SKM-1 treated with dmso at 0.1 percent for 144 hours (cell line): ENCODE results near the gene NCAPD3.

Source experiments
- DNase-seq: peaks from one replicate; lab custom pipeline; 2025; ENCODE audit not compliant: unreplicated experiment; lab: John Stamatoyannopoulos, UW

Gene NCAPD3

DNA sequence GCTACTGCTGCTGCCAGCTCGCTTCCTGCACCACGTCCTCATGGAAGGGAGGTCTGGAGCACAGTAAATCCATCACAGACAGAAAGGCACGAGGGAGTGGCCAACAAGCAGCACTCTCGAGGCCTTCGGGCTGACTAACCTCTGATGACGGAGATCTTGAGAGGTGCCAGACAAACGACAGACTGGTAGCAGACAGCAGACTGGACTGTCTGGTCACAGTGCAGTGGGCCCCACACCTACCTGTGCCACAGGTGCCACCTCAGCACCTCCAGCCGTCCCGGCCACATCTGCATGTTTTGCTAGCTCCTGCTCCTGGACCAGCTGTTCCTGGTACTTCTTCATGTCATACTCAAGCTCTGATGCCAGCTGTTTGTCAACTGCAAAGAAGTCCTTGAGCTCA, 64.1 kb downstream of the NCAPD3 start:
- DNase-seq, result no peak

DNA sequence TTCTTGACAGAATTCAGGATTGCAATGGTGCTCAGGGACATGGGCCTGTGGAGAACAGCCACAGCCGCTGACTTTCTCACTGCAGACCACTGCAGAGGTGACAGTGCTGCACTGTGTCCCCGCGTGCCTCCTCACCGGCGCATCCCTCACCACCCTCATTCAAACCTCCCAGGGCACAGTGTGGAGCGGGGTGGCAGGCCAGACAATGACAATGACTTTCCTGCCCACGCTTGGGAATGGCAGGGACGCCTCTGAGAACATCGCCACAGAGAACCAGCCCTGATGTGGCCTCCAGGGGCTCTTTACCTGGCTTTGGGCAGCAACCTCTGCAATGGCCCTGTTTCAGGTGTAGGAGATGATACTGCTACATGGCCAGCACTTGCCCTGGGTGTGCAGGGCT, 65.7 kb downstream of the NCAPD3 start:
- DNase-seq, result no peak

DNA sequence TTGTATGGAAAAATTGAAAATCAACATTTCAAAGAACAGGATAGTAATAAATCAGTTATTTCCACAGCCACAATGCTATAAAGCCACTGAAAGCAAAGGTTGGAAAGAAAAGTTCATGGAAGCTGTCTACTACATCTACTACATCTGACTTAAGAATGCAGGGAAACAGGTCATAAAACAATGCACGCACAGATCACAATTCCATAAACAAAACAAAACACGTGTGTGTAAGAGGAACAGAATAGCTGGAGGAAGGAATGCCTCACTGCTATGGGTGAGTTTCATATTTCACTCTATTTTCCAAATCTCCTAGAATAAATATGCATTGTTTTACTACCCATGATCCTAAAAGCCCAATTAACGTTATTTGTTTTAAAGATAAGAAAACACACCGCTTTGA, 66.3 kb downstream of the NCAPD3 start:
- no peak for DNase-seq

DNA sequence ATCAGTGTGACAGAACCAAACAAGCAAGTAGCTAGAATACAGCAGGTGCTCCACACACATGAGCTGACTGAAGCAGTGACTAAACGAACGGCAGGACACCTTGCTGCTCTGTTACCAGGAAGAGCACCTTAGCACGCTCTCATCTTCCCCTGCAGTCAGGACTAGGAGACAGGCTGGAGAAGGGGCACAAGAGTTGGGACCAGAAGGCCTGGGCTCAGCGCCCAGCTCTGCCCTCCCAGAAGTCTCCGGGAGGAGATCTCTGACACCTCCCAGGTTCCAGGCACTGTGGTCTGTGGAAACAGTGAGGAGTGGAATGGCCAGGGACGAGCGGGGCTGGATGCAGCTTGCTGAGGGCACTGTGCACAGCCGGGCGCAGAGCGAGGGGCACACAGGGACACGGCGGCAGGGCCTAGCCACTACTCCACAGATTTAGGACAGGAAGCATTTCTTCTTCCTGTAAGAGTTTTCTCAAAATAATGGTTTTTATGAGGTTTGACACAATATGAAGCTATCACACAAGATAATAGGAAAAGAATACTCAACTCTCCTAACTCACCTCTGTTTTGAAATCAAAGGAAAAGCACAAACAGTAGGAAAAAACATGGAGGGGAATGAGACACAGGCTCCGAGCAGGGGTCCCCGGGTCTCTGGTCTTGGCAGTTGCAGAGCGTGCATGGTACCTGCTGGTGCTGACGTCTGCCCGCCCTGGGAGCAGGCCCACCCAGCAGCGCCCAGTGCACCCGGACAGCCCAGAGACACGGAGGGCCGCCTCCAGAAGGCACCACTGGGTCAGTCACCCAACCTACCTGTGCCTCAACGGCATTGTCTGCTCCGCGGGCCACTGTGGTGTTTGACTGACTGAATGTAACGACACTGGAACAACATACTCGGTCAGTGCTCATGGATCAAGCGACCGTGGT, 67.6 kb downstream of the NCAPD3 start:
- no peak for DNase-seq

DNA sequence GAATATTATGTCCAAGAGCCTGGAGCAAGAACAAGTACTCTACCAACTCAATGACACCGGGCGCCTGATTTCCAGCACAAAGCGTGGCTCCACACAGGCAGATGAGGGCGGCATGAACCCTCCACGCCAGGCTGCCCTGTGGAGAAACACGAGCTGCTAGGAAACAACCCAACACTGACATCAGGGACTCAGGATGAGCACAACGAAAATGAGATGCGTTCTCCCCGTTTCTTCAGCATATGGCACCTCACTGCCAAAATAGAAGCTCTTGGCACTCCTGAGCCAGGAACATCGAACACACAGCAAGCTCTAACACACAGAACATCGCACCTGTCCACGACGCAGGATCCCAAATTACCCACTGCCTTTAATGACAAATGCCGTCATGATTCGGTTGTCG, 68.3 kb downstream of the NCAPD3 start:
- no peak for DNase-seq

DNA sequence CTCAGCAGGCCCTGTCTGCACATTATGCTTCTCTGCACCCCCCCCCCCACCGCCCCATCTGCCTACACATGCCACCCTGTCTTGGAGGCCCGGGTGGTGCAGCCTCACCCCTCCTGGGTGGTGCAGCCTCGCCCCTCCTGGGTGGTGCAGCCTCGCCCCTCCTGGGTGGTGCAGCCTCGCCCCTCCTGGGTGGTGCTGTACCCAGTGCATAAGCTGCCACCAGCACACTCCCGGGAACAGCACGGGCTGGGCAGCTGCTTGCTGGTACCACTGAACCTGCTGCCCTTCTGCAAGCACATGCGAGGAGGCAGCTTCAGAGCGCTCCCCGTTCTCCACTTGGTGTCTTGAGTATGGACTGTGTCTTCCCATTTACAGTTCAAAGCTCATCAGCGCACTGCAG, 69.3 kb downstream of the NCAPD3 start:
- no peak for DNase-seq

DNA sequence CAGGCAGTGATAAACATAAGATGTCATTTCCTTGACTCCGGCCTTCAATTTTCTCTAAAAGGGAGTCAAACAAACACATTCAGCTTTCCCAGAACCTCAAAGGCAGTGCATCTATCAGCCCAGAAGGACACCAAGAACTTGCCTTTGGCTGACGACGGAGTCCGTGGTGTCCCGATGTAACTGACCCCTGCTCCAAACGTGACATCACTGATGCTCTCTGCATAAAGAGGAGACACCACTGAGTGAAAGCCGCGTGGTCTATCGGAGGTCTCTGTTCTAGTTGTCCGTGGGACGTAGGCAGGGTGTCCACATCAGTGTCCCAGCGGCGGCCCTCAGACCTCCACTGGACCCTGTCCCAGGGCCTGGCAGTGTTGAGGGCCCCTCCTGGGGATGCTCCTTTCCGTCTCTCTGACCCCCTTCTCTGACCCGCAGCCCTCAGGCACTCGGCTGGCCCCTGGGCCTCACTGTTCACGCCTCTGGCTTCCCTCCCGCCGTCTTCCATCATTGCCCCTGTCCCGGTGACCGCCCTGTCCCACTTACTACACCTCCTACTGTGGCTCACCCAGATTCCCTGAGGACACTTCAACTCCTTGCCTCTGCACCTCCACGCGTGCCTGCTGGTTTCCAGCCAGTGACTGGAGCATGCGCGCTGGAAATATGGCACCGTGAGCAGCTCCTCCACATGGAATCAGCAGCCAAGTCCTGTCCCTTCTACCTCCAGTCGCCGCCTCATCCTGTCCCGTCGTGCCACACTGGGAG, 70.4 kb downstream of the NCAPD3 start:
- no peak for DNase-seq

DNA sequence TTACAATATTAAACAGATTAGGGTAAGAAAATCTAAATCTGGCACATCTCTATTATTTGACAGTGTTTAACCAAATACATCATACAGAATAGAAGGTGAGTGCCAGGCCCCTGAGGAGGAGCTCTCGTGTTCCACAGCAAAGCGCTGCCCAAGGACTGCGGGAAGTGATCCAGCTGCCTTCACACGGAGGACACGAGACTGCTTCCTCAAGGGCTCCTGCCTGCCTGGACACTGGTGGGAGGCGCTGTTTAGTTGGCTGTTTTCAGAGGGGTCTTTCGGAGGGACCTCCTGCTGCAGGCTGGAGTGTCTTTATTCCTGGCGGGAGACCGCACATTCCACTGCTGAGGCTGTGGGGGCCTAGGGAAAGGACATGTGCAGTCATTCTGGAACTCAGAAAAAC, 71.1 kb downstream of the NCAPD3 start:
- DNase-seq, result no peak

DNA sequence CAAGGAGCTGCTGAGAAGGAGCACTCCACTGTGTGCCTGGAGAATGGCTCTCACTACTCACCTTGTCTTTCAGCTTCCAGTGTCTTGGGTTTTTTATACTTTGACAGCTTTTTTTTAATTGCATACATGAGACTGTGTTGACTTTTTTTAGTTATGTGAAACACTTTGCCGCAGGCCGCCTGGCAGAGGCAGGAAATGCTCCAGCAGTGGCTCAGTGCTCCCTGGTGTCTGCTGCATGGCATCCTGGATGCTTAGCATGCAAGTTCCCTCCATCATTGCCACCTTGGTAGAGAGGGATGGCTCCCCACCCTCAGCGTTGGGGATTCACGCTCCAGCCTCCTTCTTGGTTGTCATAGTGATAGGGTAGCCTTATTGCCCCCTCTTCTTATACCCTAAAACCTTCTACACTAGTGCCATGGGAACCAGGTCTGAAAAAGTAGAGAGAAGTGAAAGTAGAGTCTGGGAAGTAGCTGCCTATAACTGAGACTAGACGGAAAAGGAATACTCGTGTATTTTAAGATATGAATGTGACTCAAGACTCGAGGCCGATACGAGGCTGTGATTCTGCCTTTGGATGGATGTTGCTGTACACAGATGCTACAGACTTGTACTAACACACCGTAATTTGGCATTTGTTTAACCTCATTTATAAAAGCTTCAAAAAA, 72.6 kb downstream of the NCAPD3 start:
- DNase-seq, result no peak

DNA sequence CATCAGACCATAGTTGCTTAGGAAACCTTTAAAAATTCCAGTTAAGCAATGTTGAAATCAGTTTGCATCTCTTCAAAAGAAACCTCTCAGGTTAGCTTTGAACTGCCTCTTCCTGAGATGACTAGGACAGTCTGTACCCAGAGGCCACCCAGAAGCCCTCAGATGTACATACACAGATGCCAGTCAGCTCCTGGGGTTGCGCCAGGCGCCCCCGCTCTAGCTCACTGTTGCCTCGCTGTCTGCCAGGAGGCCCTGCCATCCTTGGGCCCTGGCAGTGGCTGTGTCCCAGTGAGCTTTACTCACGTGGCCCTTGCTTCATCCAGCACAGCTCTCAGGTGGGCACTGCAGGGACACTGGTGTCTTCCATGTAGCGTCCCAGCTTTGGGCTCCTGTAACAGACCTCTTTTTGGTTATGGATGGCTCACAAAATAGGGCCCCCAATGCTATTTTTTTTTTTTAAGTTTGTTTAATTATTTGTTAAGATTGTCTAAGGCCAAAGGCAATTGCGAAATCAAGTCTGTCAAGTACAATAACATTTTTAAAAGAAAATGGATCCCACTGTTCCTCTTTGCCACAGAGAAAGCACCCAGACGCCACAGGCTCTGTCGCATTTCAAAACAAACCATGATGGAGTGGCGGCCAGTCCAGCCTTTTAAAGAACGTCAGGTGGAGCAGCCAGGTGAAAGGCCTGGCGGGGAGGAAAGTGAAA, 73.4 kb downstream of the NCAPD3 start:
- DNase-seq, result no peak

DNA sequence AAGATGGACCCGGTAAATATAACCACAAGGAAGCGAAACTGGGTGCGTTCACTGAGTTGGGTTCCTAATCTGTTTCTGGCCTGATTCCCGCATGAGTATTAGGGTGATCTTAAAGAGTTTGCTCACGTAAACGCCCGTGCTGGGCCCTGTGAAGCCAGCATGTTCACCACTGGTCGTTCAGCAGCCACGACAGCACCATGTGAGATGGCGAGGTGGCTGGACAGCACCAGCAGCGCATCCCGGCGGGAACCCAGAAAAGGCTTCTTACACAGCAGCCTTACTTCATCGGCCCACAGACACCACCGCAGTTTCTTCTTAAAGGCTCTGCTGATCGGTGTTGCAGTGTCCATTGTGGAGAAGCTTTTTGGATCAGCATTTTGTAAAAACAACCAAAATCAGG, 74.4 kb downstream of the NCAPD3 start:
- no peak for DNase-seq

DNA sequence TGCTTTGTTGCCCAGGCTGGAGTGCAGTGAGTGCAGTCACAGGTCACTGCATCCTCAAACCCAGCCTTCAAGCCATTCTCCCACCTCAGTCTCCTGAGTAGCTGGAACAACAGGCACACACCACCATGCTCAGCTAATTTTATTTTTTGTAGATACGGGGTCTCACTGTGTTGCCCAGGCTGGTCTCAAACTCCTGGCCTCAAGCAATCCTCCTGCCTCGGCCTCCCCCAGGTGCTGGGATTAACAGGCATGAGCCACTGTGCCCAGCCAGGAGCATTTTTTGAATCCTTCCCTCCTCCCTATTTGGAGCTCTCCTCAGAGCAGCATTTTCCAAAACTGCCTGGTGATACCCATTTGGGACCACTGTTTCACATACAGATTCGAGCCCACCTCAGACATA, 77.2 kb downstream of the NCAPD3 start:
- no peak for DNase-seq

DNA sequence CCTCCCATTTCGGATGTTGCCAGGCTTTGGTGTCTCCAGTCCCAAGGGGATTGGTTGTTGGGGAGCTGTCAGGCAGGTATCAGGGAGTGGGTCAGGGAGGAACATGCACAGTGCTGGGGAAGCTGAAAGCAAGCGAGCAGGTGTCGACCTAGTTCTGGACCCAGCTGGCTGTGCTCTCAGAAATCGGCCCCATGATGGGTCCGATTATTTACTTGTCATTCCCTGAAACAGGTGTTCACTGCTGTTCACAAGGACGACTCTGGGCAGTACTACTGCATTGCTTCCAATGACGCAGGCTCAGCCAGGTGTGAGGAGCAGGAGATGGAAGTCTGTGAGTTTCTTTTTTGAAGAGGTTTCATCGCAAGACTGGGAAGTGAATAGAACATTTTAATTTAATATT, 78.1 kb downstream of the NCAPD3 start:
- no peak for DNase-seq

DNA sequence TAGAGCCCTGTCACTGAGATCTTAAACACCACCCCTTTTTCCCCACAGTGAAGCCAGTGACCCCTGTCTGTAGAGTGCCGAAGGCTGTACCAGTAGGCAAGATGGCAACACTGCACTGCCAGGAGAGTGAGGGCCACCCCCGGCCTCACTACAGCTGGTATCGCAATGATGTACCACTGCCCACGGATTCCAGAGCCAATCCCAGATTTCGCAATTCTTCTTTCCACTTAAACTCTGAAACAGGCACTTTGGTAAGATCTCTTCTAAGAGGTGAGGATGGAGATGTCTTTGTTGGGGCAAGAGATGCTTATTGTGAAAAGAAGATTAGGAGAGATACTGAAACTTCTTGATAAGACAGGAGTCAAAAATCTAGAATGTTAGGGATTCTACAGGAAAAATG, 79.0 kb downstream of the NCAPD3 start:
- DNase-seq, result no peak

DNA sequence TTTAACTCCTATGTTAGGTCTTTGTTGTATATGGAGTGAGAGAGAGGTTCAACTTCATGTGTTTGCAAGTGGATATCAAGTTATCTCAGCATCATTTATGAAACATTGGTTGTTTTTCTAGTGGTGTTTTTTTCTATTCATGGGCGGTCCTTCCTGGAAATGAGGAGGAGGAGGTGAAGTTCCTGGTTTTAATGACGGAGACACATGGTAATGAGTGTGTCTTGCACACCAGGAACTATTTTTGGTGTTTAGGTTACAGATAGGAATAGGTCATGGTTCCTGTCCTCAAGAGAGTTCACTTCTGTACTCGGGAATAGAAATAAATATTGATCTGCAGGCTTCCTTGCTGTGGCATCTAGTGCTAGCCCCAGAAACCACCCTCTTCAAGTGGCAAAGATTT, 80.0 kb downstream of the NCAPD3 start:
- DNase-seq, result no peak

DNA sequence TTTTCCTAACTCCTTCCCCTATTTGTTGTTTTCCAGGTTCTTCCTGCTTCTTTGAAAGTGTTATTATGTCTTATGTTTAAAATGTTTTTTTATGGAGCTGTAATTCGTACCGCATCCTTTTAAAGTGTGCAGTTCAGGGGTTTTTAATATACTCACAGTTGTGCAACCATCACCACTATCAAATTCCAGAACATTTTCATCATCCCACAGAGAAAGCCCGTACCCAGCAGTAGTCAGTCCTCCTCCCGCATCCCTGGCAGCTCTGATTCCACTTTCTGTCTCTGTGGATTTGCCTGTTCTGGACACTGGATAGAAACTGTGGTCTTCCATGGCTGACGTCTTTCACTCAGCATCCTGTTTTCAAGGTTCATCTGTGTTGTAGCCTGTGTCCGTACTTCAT, 81.2 kb downstream of the NCAPD3 start:
- DNase-seq, result no peak

DNA sequence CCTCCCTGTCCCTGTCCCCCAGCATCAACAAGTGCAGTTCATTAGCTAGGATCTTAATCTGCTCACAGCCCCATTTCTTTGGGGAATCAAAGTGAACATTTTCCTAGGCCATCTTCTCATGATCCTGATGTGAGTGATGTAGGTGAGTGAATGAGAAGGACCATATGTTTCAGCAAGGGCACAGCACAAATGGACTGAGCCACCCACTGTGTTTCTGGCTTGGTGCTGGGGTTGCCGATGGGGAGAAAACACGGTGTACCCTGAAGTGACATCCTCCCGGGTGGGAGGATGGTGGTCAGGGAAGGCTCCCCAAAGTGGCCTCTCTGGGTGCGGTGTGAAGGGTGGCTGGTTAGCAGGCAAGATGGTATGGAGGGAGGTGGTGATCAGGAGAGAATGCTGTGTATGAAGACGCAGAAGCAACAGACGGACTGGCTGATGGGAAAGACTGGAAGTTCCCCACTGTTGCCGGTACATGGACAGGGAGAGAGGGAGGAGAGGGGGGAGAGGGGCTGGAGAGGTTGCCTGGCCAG, 82.7 kb downstream of the NCAPD3 start:
- no peak for DNase-seq

DNA sequence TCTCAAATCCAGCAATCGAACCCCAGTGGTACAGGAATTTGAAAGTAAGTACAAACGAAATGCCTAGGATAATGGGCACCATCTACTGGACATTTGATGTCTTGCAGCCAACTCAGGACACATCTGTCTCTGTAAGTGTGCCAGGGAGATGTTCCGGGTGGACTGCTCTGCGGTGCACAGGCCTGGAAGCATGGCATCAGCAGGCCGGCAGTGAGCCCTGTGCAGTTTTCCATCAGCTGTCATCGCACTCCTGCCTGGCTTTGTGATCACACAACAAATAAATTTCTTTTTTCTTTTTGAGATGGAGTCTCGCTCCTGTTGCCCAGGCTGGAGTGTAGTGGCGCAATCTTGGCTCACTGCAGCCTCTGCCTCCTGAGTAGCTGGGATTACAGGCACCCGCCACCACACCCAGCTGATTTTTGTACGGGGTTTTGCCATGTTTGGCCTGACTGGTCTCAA, 83.9 kb downstream of the NCAPD3 start:
- DNase-seq, result no peak

DNA sequence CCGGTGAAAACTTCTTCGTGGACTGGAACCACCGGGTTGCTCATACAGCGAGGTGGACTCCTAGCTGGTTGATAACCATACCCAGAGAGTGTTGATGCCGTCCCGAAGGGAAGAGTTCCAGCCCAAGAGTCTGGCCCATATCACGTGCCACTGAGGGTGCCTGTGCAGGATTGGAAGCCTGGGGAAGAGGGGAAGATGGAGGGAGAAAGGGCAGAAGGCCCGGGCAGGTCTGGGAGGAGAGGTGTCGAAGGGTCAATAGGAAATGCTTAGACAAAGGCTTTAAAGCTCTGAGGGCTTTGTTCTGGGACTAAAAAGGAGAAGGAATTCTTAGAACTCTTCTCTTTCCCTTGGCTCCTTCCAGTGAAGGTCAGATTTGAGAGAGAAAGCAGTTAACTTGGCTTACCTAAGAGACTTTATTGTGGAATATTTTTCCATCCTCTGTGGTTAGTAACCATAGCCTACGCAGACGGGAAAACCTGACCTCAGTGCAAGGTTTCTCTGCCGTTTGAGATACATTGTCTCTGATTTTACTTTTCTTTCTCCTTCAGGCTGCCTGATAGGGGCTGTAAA, 84.4 kb downstream of the NCAPD3 start:
- no peak for DNase-seq

DNA sequence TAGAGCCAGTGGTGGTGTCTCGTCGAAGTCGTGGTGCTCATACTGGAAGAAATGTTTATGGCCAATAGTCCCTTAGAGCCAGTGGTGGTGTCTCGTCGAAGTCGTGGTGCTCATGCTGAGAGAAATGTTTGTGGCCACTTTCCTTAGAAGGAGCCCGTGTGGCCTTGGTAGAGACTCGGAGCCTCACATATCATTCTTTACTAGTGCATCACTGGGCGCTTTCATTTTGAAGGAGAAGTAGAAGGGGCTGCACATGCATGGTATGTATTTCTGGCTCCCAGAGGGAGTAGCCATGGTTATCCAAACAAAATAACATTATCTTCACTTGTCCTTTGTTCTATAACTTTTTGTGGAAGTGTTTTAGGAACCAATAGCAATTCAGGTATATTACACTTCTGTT, 85.4 kb downstream of the NCAPD3 start:
- DNase-seq, result no peak

DNA sequence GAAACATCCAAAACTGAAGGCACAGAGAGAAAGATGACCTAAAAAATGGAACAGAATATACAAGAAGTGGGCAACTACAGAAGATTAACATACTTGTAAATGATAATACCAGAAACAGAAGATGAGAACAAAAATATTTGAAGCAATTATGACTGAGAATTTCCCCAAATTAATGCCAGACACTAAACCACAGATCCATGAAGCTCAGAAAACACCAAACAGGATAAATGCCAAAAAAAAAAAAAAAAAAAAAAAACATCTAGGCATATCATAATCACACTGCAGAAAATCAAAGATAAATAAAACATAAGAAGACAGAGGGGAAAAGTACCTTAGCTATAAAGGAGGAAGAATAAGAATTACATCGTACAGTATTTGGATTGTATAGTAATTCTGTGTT, 89.6 kb downstream of the NCAPD3 start:
- no peak for DNase-seq
